Posterior vena cava (tissue), 2 donors: Measurements from ENCODE around the gene ATP5ME. TPM values are rescaled to one million over a fixed set of nuclear protein-coding genes. Genes with fewer than 3 reads are reported as not detected.
A peak's percentile ranks its signal among the peaks of the same experiment; 100 is the strongest.

Experiments used
- DNase-seq: peaks from one replicate; pipeline ENCODE4 v3.0.0-alpha.2; 2020; ENCODE audit warnings: low spot score
- intact Hi-C, 2 donors: fragments of 100-400 bp; cut with DNase I; formaldehyde crosslinking; loops; one replicate each; pipeline versions ENCODE4 v1.14.1 to v1.14.2; 2022 to 2023
- total RNA-seq, 2 donors: library from RNA; stranded (reverse); fragmentation: NEBNext Ultra II Directional; extraction: Animal tissue kit (Norgen Biotek cat#: 25700); gene quantifications; one replicate each; pipeline ENCODE4 v1.2.1, GENCODE V29; 2021
- donor health status: DM: yes; HTN: yes; CAD: no.
- donor health status: DM: yes; HTN: yes; CAD: no.

The ATP5ME gene
- total RNA-seq, 2 donors from 2014 or later: 180 to 237 TPM

DNA sequence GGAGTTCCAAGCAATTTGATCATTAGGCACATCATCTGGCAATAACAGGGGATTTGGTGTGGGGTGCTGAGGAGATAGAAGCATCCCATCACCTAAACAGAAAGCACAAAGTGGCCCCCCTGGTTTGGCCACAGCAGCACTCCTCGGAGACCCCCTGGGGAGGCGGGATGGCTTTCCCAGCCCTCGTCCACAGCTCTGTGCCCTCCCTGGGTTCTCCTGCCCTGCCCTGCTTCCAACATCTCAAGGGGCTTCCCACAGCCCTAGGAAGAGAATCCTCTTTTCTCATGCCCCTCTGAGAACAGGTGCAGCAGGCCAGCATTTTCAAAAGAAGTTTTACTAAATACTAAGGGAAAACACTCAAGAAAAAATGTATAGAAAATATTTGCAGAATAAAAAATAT, 12.8 kb downstream of the ATP5ME start:
- peak; percentile 73 for DNase-seq
- intact Hi-C loops: no loop called here

- peak; percentile 69 for DNase-seq
- intact Hi-C loops: no loop called here
Measured at GRCh38 chr4:660401-660800, 13.7 kb downstream of the ATP5ME start.

DNA sequence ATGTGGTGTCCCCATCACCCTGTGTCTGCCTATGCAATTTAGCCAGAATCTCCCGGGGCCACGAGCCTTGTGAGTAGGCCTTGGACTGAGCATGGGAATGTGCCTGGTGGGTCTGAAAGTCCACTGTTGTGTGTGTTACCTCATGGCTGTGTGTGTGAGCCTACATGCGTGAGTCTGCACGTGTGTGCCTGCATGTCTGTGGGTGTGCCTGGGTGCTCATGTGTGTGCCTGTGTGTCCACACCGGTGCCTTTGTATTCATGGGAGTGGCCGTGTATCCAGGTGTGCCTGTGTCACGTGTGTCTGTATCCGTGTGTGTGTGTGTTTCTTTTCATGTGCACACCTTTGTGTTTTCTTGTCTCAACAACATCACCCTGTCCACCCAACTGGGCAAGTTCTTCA, 14.2 kb downstream of the ATP5ME start:
- intact Hi-C loops: loop anchor here in 1 of 2 donors (5.0 kb wide), 1 partner anchor 852 kb away; no protein-coding TSS in a partner anchor
- peak; percentile 38 for DNase-seq

DNA sequence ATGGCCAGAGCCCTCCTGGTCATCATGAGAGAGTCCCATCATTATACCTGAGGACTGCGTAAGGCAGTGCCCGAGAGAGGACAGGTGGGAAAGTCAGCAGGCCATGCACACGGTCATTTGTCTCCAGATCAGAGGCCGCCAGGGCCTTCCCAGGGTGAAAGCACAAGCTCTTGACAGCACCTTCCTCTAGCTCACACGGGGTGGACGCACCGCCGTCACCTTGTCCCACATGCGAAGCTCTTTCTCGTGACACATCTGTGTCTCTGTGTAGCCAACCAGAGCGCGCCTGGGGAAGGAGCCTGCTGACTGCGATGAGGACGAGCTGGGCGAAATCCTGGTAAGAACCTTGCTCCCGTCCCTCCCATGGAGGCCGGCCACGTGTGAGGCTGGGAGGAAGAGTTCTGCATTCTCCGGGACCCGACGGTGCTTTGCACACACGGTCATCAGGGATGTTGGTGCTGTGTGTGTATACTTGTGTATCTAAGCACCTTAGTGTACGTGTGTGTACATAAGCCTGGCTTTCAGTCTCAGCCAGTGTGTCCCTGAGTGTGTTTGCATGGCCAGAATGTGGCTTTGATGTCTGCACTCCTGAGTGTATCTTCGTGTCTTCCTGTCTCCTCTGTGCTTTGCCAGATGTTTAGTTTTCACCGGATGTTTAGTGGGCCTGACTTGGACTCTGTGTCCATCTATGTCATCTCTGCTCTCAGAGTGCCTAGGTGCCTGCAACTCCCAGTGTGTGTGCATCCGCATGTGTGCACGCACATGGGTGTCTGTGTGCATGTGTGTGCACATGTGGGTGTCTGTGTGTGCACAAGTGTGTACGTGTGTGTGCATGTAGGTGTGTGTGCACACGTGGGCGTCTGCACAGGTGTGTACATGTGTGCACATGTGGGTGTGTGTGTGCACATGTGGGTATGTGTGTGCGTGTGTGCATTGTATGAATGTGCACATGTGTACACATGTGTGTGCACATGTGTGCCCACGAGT, 15.1 kb downstream of the ATP5ME start:
- peak; percentile 61 for DNase-seq
- intact Hi-C loops: loop anchor here in 1 of 2 donors (5.0 kb wide), 1 partner anchor 853 kb away; no protein-coding TSS in a partner anchor

- peak; percentile 74 for DNase-seq
- intact Hi-C loops: loop anchor here in 1 of 2 donors (5.0 kb wide), 1 partner anchor 854 kb away; no protein-coding TSS in a partner anchor
Measured at GRCh38 chr4:657834-658667, 16.0 kb downstream of the ATP5ME start.

- DNase-seq: no peak
- intact Hi-C loops: loop anchor here in 1 of 2 donors (5.0 kb wide), 1 partner anchor 855 kb away; no protein-coding TSS in a partner anchor
Measured at GRCh38 chr4:657338-657833, 16.7 kb downstream of the ATP5ME start.

DNA sequence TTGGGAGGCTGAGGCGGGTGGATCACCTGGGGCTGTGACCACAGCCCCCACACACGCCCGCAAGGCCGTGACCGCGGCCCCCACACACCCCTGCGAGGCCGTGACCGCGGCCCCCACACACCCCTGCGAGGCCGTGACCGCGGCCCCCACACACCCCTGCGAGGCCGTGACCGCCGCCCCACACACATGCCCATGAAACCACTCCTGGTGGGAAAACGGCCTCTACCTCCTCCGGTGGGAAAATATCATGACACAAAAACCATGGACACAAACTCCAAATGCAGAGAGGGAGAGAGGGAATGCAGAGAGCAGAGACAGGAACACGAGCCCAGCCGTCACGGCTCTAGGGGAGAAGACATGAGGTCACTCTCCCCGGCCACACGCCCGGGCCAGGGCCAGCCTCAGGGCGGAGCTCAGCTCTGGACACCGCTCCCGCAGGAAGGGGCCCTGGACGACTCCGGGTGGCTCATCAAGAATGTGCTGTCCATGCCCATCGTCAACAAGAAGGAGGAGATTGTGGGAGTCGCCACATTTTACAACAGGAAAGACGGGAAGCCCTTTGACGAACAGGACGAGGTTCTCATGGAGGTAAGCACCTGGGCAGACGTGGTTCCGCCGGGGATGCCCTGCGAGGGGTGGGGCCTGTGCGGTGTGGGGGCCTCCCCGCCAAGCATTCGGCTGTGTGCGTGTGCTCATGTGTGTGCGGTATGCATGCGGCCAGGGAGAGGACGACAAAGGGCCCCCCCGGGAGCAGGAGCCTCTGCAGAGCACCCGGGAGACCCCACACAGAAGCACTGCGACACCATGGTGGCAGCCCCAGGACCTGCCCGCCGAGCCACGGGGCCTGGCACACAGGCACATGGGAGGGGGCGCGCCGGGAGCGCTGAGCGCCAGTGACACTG, 17.4 kb downstream of the ATP5ME start:
- intact Hi-C loops: loop anchor here in 1 of 2 donors (5.0 kb wide), 1 partner anchor 856 kb away; no protein-coding TSS in a partner anchor
- no peak for DNase-seq

GRCh38 chr4:655464-656151, 18.5 kb downstream of the ATP5ME start:
- no peak for DNase-seq
- intact Hi-C loops: loop anchor here in 1 of 2 donors (5.0 kb wide), 1 partner anchor 857 kb away; no protein-coding TSS in a partner anchor

- DNase-seq: no peak
- intact Hi-C loops: loop anchor here in 1 of 2 donors (5.0 kb wide), 1 partner anchor 857 kb away; no protein-coding TSS in a partner anchor
Measured at GRCh38 chr4:654871-655463, 19.1 kb downstream of the ATP5ME start.

DNA sequence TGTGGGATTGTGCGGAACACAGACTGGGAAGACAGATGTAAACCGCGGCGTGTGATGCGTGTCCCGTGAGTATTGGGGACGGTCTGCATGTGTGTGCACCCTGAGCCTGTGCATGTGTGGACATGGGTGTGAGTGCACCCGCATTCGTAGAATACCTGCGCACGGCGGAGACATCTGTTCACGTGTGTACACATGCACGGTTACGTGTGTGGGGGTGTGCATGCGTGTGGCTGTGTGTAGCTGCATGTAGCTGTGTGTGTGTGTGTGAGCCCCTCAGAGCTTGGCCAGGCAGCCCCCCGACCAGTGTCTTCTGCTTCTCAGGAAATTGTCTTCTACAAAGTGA, 19.6 kb downstream of the ATP5ME start:
- intact Hi-C loops: no loop called here
- no peak for DNase-seq

- DNase-seq: no peak
- intact Hi-C loops: no loop called here
Measured at GRCh38 chr4:653831-654502, 20.1 kb downstream of the ATP5ME start.

- no peak for DNase-seq
- intact Hi-C loops: no loop called here
Measured at GRCh38 chr4:653080-653821, 20.8 kb downstream of the ATP5ME start.

GRCh38 chr4:651884-652642, 22.0 kb downstream of the ATP5ME start:
- intact Hi-C loops: no loop called here
- DNase-seq: no peak

GRCh38 chr4:650951-651883, 22.9 kb downstream of the ATP5ME start:
- DNase-seq: no peak
- intact Hi-C loops: no loop called here

DNA sequence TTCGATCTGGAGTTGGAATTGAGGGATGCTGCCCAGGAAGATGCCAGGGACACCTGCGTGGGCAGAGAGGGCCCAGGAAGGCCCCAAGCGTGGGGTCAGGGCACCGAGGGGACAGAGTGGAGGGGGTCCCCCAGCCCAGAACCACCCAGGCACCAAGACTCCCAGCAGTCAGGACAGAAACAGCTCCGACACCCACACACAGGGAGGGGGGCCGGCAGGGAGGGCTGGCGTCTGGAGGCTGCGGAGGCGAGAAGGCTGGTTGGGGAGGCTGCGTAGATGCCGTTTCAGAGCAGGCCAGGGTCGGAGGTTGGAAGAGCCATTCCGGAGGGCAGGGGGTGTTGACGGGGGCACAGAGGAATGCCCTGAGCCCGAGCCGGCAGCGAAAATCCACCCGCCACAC, 23.6 kb downstream of the ATP5ME start:
- intact Hi-C loops: no loop called here
- no peak for DNase-seq
